ENCODE measurements around the gene ARL4D. TPM values are rescaled to one million over a fixed set of nuclear protein-coding genes. Genes with fewer than 3 reads are reported as not detected.

The ARL4D gene
- total RNA-seq, 1 donor from 2014 or later = 19.7 TPM

DNA sequence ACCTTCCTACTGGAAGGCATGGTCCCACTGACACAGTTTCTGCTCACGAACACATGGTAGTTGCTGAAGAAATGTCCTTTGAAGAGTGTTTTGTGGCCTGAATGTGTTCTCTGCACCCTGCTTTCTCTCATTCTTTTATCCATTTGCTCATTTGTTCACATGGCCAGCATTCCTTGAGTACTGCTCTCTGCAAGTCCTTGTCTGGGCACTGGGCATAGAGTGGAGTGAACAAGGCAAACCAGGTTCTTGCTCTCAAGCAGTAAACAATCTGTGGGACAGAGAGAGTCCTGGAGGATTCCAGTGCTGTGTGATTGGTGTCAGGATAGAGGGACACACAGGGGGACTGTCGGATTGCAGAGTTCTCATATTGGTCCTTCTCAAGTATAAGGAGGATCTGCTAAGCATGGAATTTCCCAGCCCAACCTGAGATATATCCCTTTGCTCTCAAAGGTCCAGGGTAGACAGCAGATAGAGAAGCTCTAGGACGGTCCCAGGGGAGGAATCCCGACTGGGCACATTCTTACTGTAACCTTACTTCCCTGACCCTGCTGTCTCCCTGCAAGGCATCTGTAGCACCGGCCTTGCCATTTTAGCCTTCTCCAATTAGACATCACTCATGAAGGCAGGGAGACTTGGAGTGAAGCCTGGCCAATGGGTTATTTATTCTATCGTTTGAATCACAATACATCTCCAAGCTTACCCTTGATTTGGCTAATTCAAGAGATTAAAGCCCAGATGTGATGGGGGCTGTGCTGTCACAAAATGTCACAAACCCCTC is 32.3 kb downstream of the ARL4D start:
- H3K27me3 ChIP-seq (ENCODE audit: insufficient read depth, low read length) = no peaks in the 10 kb centered on the region
- no peak overlapping the region for H3K4me3 ChIP-seq (ENCODE audit: insufficient read depth, low read depth, low read length)
- no peaks in the 10 kb centered on the region for H4K20me1 ChIP-seq (ENCODE audit: insufficient read depth, low read length)
- Mint-ChIP-seq H3K27me3 (ENCODE audit: low read depth, unreplicated experiment) (peaks cover 5% of the 10 kb centered on the region), H3K4me1 (ENCODE audit: low read depth, unreplicated experiment) (peaks cover 21% of the 10 kb centered on the region), H3K27ac (ENCODE audit: unreplicated experiment) (no peak overlapping the region), H3K4me3 (ENCODE audit: unreplicated experiment) (no peak overlapping the region), H3K9me3 (ENCODE audit: unreplicated experiment) (peaks cover 3% of the 10 kb centered on the region), H3K36me3 (ENCODE audit: low read depth, unreplicated experiment) (no peaks in the 10 kb centered on the region)
- H3K4me1 ChIP-seq (ENCODE audit: insufficient read depth, low read length) = peaks cover 24% of the 10 kb centered on the region
- no peak overlapping the region for H3K27ac ChIP-seq (ENCODE audit: low read depth, low read length)
- H3K9me3 ChIP-seq (ENCODE audit: insufficient read depth, low read depth, low read length) = no peaks in the 10 kb centered on the region
- H2AFZ ChIP-seq (ENCODE audit: low read depth, low read length) = peak overlapping the region; percentile 1
- no peaks in the 10 kb centered on the region for H3K36me3 ChIP-seq (ENCODE audit: insufficient read depth, low read length)
- peak overlapping the region; percentile 53 for H3K4me2 ChIP-seq (ENCODE audit: low read length)
- no peaks in the 10 kb centered on the region for H3K79me2 ChIP-seq (ENCODE audit: insufficient read depth, low read length)
- DNase-seq (ENCODE audit: low read depth) = no peak
- TF ChIP-seq, protein P1, sequence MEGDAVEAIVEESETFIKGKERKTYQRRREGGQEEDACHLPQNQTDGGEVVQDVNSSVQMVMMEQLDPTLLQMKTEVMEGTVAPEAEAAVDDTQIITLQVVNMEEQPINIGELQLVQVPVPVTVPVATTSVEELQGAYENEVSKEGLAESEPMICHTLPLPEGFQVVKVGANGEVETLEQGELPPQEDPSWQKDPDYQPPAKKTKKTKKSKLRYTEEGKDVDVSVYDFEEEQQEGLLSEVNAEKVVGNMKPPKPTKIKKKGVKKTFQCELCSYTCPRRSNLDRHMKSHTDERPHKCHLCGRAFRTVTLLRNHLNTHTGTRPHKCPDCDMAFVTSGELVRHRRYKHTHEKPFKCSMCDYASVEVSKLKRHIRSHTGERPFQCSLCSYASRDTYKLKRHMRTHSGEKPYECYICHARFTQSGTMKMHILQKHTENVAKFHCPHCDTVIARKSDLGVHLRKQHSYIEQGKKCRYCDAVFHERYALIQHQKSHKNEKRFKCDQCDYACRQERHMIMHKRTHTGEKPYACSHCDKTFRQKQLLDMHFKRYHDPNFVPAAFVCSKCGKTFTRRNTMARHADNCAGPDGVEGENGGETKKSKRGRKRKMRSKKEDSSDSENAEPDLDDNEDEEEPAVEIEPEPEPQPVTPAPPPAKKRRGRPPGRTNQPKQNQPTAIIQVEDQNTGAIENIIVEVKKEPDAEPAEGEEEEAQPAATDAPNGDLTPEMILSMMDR (IDR thresholded peaks at IDR 0.05; ENCODE audit: insufficient read depth, low read depth, low read length) = no peak
- no peak for TF ChIP-seq EZH2 (IDR thresholded peaks at IDR 0.05; ENCODE audit: insufficient read depth, low read length)
- no peak overlapping the region for H3K9ac ChIP-seq (ENCODE audit: low read length)
- no peak for FAIRE-seq

DNA sequence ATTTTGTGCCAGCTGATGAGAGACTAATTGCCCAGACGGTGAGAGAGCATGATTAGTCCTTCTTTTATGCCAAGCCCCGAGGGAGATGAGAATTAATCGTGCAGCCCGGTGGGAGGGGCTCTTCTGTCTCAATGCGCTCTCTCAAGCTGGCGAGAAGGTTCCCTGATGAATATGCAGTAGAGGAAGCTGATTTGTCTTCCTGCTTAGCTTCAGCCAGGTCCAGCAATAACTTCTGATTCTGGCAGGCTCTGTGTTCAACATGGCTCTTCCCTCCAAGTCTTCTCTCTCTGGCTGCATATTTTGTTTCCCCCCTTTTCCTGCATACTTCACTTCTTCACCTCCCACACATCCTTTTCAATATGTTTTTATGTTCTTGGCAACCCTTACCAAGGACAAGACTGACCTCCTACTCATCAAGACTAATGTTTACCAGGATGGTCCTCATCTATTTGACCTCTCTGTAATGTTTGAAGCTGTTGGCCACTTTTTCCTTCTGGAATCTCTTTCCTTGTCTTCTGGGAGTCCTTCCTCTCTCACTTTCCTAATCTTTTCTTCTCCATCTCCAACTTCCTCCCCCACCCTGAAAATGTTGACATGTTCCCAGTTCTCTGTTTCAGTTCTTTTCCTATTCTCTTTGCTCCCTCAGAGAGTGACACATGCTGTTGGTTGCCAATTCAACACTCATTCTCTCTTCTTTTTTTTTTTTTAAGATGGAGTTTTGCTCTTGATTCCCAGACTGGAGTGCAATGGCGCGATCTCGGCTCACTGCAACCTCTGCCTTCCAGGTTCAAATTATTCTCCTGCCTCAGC is 33.1 kb downstream of the ARL4D start:
- Histone ChIP-seq H4K20me1 (ENCODE audit: insufficient read depth, low read length) (no peaks in the 10 kb centered on the region), H3K27ac (ENCODE audit: low read depth, low read length) (no peak overlapping the region), H3K36me3 (ENCODE audit: insufficient read depth, low read length) (no peaks in the 10 kb centered on the region), H3K27me3 (ENCODE audit: insufficient read depth, low read length) (no peaks in the 10 kb centered on the region), H3K9ac (ENCODE audit: low read length) (no peak overlapping the region), H3K4me3 (ENCODE audit: insufficient read depth, low read depth, low read length) (no peak overlapping the region), H3K4me1 (ENCODE audit: insufficient read depth, low read length) (peaks cover 26% of the 10 kb centered on the region), H3K79me2 (ENCODE audit: insufficient read depth, low read length) (no peaks in the 10 kb centered on the region), H3K9me3 (ENCODE audit: insufficient read depth, low read depth, low read length) (no peaks in the 10 kb centered on the region), H3K4me2 (ENCODE audit: low read length) (peak overlapping the region; percentile 53), H2AFZ (ENCODE audit: low read depth, low read length) (peak overlapping the region; percentile 1)
- DNase-seq (ENCODE audit: low read depth) (peak; percentile 66), FAIRE-seq (no peak)
- no peak for TF ChIP-seq EZH2 (IDR thresholded peaks at IDR 0.05; ENCODE audit: insufficient read depth, low read length)
- TF ChIP-seq, protein P1 (IDR thresholded peaks at IDR 0.05; ENCODE audit: insufficient read depth, low read depth, low read length) = no peak
- H3K27ac Mint-ChIP-seq (ENCODE audit: unreplicated experiment) = peak overlapping the region; percentile 54
- no peak overlapping the region for H3K4me3 Mint-ChIP-seq (ENCODE audit: unreplicated experiment)
- H3K27me3 Mint-ChIP-seq (ENCODE audit: low read depth, unreplicated experiment) = peaks cover 5% of the 10 kb centered on the region
- peaks cover 23% of the 10 kb centered on the region for H3K4me1 Mint-ChIP-seq (ENCODE audit: low read depth, unreplicated experiment)
- H3K9me3 Mint-ChIP-seq (ENCODE audit: unreplicated experiment) = peaks cover 3% of the 10 kb centered on the region
- no peaks in the 10 kb centered on the region for H3K36me3 Mint-ChIP-seq (ENCODE audit: low read depth, unreplicated experiment)
